ENCODE data around the gene COL6A5. TPM values are rescaled to one million over a fixed set of nuclear protein-coding genes. Genes with fewer than 3 reads are reported as not detected.

COL6A5 gene
- total RNA-seq, 1 experiment from 2014 or later, result not detected

DNA sequence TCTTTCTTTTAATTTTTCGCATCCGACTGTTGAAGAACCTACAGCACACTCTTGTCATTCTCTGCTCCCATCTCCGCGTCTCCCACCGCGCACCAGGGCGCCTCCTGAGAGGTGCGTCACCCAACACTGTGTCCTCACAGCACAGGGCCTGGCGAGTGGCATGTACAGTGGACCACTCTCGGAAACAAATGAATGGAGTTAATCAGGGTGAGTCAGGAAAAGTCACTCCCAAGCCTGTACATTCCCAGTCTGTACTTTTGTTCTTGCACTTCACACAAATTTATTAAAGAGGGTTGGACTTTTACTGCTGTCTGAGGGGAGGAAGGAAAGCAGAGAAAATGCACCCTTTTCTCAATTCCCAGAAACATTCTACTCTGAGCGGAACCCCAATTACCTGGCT, 172.1 kb downstream of the COL6A5 start:
- no peak for DNase-seq (ENCODE audit: low read depth)

DNA sequence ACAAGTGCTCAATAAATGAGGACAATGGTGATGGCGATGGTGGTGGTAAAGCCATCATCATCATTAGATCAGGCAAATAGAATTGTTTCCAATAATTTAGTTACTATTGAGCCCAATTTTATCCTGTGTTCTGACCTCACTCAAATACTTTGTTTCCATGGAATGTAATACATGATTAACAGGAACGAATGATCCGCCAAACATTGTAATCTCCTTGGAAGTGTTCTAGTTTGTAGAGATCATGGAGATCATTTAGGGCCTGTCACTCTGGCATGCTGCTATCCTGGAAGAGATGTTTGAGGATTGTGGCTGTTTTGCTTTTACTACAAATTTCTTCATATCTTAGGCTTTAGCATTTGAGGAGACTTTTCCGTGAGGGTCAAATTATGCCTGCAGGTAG, 174.3 kb downstream of the COL6A5 start:
- no peak for DNase-seq (ENCODE audit: low read depth)

GRCh38 chr3:130522399-130522798, 176.9 kb downstream of the COL6A5 start:
- no peak for DNase-seq (ENCODE audit: low read depth)

DNA sequence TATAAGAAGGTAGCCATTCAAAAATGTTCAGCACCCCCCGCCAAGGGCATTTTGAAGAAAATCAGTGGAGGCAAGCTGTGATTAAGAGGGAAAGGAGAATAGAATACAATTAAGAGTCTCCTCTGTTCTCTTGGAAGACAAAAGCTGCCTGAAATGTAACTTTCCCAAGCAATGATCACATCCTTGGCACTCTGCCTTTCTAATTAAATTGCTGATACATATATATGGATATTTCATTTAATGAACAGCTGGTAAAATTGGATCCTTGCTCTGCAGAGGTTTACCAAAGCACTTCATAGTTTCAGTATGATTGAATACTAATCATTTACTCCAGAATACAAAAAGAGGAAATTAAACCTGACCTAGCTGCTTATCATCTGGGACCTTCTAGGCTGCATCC, 182.0 kb downstream of the COL6A5 start:
- no peak for DNase-seq (ENCODE audit: low read depth)

GRCh38 chr3:130528120-130528519, 182.6 kb downstream of the COL6A5 start:
- DNase-seq (ENCODE audit: low read depth), result no peak

GRCh38 chr3:130529486-130530215, 184.2 kb downstream of the COL6A5 start:
- DNase-seq (ENCODE audit: low read depth), result no peak

DNA sequence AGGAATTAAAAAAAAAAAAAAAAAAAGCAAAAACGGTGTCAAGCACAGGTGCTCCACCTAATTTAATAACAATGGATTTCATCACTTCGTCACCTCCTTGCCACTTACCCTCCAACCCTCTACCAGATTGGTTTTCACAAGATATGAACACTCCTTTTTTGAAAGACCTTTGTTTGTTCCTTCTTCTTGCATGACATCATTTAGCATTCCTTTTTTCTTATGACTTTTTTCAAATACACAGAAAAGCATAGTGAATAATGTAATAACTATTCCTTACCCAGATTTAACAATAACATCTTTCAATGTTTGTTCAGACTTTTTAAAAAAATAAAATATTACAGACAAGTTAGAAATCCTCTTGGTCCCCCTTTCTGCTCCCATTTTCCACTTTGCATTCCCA, 187.8 kb downstream of the COL6A5 start:
- no peak for DNase-seq (ENCODE audit: low read depth)

Other genes starting within 250 kb of the COL6A5 start
- gene COL6A6, start 171.5 kb downstream of the COL6A5 start, total RNA-seq (2014; rRNA removed; shearing (Covaris generic)), result not detected in 2 replicates